Measurements from ENCODE around the gene TENM4.

The TENM4 gene

DNA sequence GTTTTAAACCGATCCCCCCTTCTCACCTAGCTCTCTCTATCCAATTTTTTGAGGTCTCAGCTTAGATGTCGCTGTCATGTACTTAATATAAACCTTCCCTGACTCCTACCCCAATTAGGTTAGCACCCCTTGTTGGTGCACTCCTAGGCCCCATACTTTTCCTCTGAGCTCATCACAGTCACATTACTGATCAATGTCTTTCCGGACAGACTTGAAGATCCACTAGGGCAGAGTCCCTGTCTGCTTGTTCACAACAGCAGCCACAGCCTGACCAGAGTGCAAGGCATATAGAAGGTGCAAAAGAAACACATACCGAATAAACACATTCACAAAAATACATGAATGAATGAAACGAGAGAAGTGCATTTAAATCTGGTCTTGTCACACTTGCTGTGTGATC, 605.2 kb downstream of the TENM4 start:
- no peak overlapping the region for H3K4me3 ChIP-seq (ENCODE audit: low read depth, low read length)
- TF ChIP-seq, protein P1, sequence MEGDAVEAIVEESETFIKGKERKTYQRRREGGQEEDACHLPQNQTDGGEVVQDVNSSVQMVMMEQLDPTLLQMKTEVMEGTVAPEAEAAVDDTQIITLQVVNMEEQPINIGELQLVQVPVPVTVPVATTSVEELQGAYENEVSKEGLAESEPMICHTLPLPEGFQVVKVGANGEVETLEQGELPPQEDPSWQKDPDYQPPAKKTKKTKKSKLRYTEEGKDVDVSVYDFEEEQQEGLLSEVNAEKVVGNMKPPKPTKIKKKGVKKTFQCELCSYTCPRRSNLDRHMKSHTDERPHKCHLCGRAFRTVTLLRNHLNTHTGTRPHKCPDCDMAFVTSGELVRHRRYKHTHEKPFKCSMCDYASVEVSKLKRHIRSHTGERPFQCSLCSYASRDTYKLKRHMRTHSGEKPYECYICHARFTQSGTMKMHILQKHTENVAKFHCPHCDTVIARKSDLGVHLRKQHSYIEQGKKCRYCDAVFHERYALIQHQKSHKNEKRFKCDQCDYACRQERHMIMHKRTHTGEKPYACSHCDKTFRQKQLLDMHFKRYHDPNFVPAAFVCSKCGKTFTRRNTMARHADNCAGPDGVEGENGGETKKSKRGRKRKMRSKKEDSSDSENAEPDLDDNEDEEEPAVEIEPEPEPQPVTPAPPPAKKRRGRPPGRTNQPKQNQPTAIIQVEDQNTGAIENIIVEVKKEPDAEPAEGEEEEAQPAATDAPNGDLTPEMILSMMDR (IDR thresholded peaks at IDR 0.05; ENCODE audit: insufficient read depth, low read length, missing control alignments): no peak
- no peak for DNase-seq (ENCODE audit: low read depth, low spot score)
- ChIA-PET CTCF (no interaction called here), POLR2A (no interaction called here)

DNA sequence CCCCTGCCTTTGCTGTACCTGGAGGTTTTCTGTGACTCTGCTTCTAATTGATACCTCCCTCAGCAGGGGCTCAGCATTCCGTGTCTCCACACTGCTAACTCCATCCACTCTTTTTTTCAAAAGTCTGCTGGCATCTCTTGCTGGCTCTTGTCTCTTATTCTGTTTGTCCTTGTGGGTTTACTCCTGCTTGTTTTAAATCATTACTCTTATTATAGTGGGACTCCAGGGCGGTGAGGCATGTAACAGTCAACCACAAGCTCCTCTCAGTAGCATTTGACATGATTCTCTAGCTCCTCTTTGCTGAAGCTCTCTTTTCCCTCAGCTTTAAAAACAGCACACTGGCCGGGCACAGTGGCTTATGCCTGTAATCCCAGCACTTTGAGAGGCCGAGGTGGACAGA, 605.9 kb downstream of the TENM4 start:
- POLR2A ChIA-PET: no interaction called here
- DNase-seq (ENCODE audit: low read depth, low spot score): no peak
- CTCF ChIA-PET: no interaction called here
- TF ChIP-seq, protein P1 (IDR thresholded peaks at IDR 0.05; ENCODE audit: insufficient read depth, low read length, missing control alignments): no peak
- no peak overlapping the region for H3K4me3 ChIP-seq (ENCODE audit: low read depth, low read length)

DNA sequence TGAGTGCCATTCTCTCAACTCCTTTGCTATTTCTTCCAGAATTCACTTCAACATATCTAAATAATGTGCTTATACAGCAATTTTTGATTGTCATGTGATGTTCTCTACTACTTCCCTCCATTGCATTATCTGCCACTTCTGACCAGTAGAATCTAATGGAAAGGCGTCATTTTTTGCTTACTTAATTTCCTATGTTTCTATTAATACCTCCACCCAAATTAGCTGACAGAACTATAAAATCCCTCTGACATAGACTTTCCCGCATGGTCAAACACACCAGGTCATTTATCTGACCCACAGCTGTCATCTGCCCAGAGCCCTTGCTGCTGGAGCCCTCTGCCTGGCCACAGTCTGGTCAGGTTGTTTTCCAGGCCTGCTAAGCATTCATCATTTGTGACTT, 607.6 kb downstream of the TENM4 start:
- no peak overlapping the region for H3K4me3 ChIP-seq (ENCODE audit: low read depth, low read length)
- CTCF ChIA-PET: no interaction called here
- no peak for DNase-seq (ENCODE audit: low read depth, low spot score)
- POLR2A ChIA-PET: interaction anchor here (0.6 kb wide), 1 partner anchor 1339 kb away, joined by 3 read pairs; no protein-coding TSS in a partner anchor
- TF ChIP-seq, protein P1 (IDR thresholded peaks at IDR 0.05; ENCODE audit: insufficient read depth, low read length, missing control alignments): no peak

DNA sequence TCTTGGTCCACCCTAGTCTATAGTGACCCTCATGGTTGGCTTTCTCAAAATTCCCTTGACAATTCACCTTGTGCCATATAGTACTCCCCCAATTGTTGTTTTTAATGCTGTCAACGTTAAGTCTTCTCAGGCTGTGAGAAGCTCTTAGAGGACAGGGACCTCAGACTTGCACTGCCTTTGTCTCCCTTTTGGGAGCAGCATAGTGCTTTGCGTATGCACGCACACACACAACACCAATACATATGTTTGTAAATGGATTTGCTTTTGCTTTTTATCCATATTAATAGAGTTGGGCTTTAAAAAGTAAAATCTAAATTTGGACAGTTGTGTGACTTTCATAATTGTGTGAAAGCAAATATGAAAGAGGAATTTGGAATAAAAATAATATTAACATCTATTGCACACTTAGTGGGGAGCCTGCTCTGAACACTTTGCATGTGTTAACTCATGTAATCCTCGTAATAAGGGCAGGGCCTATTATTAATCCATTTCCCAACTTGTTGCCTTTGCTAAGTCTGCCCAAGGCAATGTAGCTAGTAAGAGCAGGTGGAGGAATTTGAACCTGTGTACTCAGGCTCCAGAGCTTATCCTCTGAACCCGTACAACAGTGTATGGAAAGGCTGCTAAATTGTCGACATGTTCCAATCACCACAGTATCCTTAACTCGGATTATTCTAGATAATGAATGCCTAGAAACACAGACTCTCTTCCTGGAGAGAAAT, 608.4 kb downstream of the TENM4 start:
- TF ChIP-seq, protein P1 (IDR thresholded peaks at IDR 0.05; ENCODE audit: insufficient read depth, low read length, missing control alignments): no peak
- POLR2A ChIA-PET: no interaction called here
- H3K4me3 ChIP-seq (ENCODE audit: low read depth, low read length): no peak overlapping the region
- no peak for DNase-seq (ENCODE audit: low read depth, low spot score)
- CTCF ChIA-PET: interaction anchor here (1.3 to 1.4 kb wide), 2 partner anchors 34 to 187 kb away, joined by 4 to 9 read pairs; no protein-coding TSS in a partner anchor

DNA sequence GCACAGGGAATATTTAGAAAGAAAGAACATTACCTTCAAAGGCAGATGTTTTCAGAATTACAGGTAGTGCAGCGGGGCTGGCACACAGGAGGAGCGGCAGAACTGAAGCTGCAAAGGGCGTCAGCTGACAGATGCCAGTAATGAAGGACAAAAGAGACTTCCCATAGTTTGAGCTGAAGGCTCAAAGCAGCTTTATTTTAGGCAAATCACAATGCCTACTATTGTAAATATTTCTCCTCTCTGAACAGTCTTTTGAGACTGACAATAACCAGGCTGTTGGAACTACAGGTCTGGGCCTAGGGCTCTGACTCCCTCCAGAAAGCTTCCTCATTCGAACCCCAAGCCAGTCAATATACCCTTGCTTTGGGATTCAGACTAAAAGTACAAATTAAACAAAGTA, 609.3 kb downstream of the TENM4 start:
- H3K4me3 ChIP-seq (ENCODE audit: low read depth, low read length): no peak overlapping the region
- ChIA-PET POLR2A (no interaction called here), CTCF (interaction anchor here (1.3 to 1.4 kb wide), 2 partner anchors 33 to 186 kb away, joined by 4 to 9 read pairs; no protein-coding TSS in a partner anchor)
- no peak for DNase-seq (ENCODE audit: low read depth, low spot score)
- TF ChIP-seq, protein P1 (IDR thresholded peaks at IDR 0.05; ENCODE audit: insufficient read depth, low read length, missing control alignments): no peak

DNA sequence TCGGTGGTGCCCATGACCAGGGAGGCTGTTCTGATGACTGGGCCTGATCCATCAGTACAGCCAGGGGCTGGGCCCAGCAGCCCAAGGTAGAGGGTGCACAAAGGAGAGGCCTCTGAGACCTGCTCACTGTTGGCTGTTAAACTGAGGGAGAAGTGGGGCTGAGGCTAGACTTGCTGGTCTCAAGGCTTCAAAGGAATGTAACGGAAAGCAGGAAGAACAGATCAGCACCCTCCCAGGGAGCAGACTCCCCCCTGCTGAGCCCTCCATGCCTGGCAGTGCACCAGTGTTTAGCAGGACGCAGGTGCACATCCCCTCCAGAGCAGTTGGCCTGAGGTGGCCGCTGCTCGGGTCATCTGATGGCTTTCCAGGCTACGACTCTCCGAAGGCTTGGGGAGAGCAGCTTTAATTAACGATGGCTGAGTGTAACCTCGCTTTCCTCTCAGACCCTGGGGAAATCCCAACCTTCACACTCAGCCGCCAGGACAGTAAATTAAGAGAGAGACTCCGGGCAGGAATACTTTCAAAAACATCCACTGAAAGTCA, 610.5 kb downstream of the TENM4 start:
- ChIA-PET CTCF (no interaction called here), POLR2A (no interaction called here)
- no peak for DNase-seq (ENCODE audit: low read depth, low spot score)

More for the DNA sequence above, 610.5 kb downstream of the TENM4 start:
- TF ChIP-seq, protein P1 (IDR thresholded peaks at IDR 0.05; ENCODE audit: insufficient read depth, low read length, missing control alignments): no peak
- no peak overlapping the region for H3K4me3 ChIP-seq (ENCODE audit: low read depth, low read length)
